OCI-LY7 (cell line): ENCODE data around the gene STOX2. TPM values are rescaled to one million over a fixed set of nuclear protein-coding genes. Genes with fewer than 3 reads are reported as not detected.

Experiments used
- BruUV-seq: library from RNA; stranded (reverse); fragments of 400-500 nt; replicated peaks from 2 replicates; lab custom pipeline; 2021; lab: Mats Ljungman, UMichigan
- CTCF ChIA-PET: fragments of 300-600 bp; sonication (Branson Sonifier 250); formaldehyde crosslinking; loops from one replicate; lab custom pipeline; 2022; ENCODE audit warnings: antibody characterized with exemption; ENCODE audit not compliant: unreplicated experiment; lab: Charles Lee
- POLR2A ChIA-PET: fragments of 300-600 bp; sonication (Branson Sonifier 250); formaldehyde crosslinking; loops from one replicate; lab custom pipeline; 2022; ENCODE audit warnings: antibody characterized with exemption; lab: Charles Lee
- DNase-seq: peaks from one replicate; pipeline ENCODE4 v3.0.0-alpha.2; 2015; ENCODE audit warnings: low spot score
- H2AFZ ChIP-seq: fragments of 200-600 bp; sonication (generic), shearing (Covaris generic); 2 replicates; pipeline ENCODE4 v1.6.1; 2014; ENCODE audit warnings: mild to moderate bottlenecking, antibody characterized with exemption, low read length, moderate library complexity
- H3K27ac ChIP-seq: fragments of 200-600 bp; sonication (generic); 2 replicates; pipeline ENCODE4 v1.5.1; 2014; ENCODE audit warnings: mixed run types, low read depth, mild to moderate bottlenecking, moderate library complexity, low read length, inconsistent platforms; ENCODE audit not compliant: poor library complexity, severe bottlenecking
- H3K36me3 ChIP-seq: fragments of 200-600 bp; sonication (generic); 2 replicates; pipeline ENCODE4 v1.6.1; 2014; ENCODE audit warnings: mild to moderate bottlenecking, antibody characterized with exemption, low read length, moderate library complexity, mixed read lengths; ENCODE audit not compliant: insufficient read depth
- H3K4me1 ChIP-seq: fragments of 200-600 bp; sonication (generic); 2 replicates; pipeline ENCODE4 v1.5.1; 2014; ENCODE audit warnings: mild to moderate bottlenecking, low read length; ENCODE audit not compliant: insufficient read depth, poor library complexity, severe bottlenecking
- H3K4me2 ChIP-seq: fragments of 200-600 bp; sonication (generic); 2 replicates; pipeline ENCODE4 v1.6.1; 2014; ENCODE audit warnings: mild to moderate bottlenecking, low read length
- H3K4me3 ChIP-seq: fragments of 200-600 bp; sonication (generic); 2 replicates; pipeline ENCODE4 v1.5.1; 2014; ENCODE audit warnings: mild to moderate bottlenecking, low read depth, low read length; ENCODE audit not compliant: poor library complexity, severe bottlenecking
- H3K79me2 ChIP-seq: fragments of 200-600 bp; sonication (generic); 2 replicates; pipeline ENCODE4 v1.6.1; 2016; ENCODE audit warnings: low read depth, mild to moderate bottlenecking, low read length, moderate library complexity, mixed read lengths; ENCODE audit not compliant: insufficient read depth
- H3K9me2 ChIP-seq: fragments of 200-600 bp; sonication (generic); 2 replicates; pipeline ENCODE4 v1.6.1; 2016; ENCODE audit warnings: mild to moderate bottlenecking, low read length, mixed read lengths; ENCODE audit not compliant: insufficient read depth
- H3K9me3 ChIP-seq: fragments of 200-600 bp; sonication (generic); 2 replicates; pipeline ENCODE4 v1.6.1; 2014; ENCODE audit warnings: mild to moderate bottlenecking, mixed run types, low read length, mixed read lengths
- H4K20me1 ChIP-seq: fragments of 200-600 bp; sonication (generic); 2 replicates; pipeline ENCODE4 v1.6.1; 2014; ENCODE audit warnings: mild to moderate bottlenecking, antibody characterized with exemption, low read length, moderate library complexity, mixed read lengths; ENCODE audit not compliant: insufficient read depth
- EZH2phosphoT487 ChIP-seq: fragments of 200-600 bp; sonication (generic); IDR thresholded peaks from 2 replicates; pipeline ENCODE4 v1.6.1; 2018; ENCODE audit warnings: low read depth, borderline replicate concordance, mild to moderate bottlenecking, mixed run types, antibody characterized with exemption, low read length, moderate library complexity, mixed read lengths
- intact Hi-C: fragments of 100-400 bp; cut with micrococcal nuclease; formaldehyde crosslinking; loops from one replicate; pipeline ENCODE4 v1.10.0; 2022; ENCODE audit not compliant: unreplicated experiment
- total RNA-seq, 2 experiments: library from RNA; depleted of rRNA in 1 of 2; stranded (reverse); fragments of >200 nt in 1 of 2; shearing (Covaris generic) in 1 of 2; gene quantifications; 2 replicates each; pipeline ENCODE4 v1.2.3, GENCODE V29; 2014 to 2022
- TF ChIP-seq, protein P1 (sequence below): fragments of 200-600 bp; sonication (generic); conservative IDR thresholded peaks from 2 replicates; pipeline ENCODE4 v1.5.1; 2014; ENCODE audit warnings: mild to moderate bottlenecking, antibody characterized with exemption, low read length, moderate library complexity, mixed read lengths

STOX2 gene
- total RNA-seq, 2 experiments from 2014 or later, result 0.38 TPM; not detected in 1

DNA sequence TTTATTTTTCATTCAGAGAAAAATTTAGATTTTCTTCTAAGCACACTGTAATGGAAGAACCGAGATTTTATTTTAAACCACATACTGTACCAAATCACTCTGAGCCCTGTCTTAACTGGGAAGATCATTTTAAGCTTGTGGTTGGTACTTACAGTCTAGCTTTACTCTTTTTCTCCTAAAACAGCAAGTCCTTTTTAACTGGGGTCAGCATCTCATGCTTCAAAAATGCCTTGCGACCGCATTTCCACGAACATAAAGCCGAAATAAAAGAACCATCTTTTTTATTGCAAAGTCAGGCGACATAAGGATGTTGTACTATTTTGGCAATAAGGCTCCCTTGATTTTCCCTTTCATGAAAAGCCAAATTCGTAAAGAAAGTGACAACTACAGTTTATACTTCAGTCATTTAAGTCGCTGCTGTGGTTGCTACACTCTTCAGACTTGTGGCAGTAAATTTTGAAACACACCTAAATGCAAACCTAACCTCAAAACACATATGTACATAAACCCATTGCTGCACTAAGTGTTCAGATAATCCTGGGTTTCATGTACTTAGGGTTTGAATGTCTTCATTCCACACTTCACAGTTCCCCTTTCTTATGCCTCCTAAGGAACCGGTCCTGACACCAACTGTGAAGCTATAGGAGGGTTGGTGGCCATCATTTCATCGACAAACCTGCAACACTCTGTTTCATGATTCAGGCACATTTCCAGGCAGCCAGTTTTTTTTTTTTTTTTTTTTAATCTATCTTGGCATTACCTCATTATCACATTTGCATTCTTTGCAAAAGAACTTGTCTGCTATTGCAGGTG is 3.0 kb downstream of the STOX2 start:
- H3K4me2 ChIP-seq, result no peak overlapping the region
- no peak overlapping the region for H2AFZ ChIP-seq
- ChIA-PET CTCF (no interaction called here), POLR2A (interaction anchor here (0.6 to 0.7 kb wide), 2 partner anchors 145 to 238 kb away, joined by 5 to 7 read pairs; no protein-coding TSS in a partner anchor)
- H3K27ac ChIP-seq, result no peak overlapping the region
- DNase-seq, result no peak
- H3K36me3 ChIP-seq, result no peaks in the 10 kb centered on the region
- no peaks in the 10 kb centered on the region for H4K20me1 ChIP-seq
- intact Hi-C loops, result no loop called here
- no peaks in the 10 kb centered on the region for H3K79me2 ChIP-seq
- no peaks in the 10 kb centered on the region for H3K4me1 ChIP-seq
- no TSS peak for BruUV-seq
- no peaks in the 10 kb centered on the region for H3K9me3 ChIP-seq
- no peak for TF ChIP-seq EZH2phosphoT487
- TF ChIP-seq, protein P1, sequence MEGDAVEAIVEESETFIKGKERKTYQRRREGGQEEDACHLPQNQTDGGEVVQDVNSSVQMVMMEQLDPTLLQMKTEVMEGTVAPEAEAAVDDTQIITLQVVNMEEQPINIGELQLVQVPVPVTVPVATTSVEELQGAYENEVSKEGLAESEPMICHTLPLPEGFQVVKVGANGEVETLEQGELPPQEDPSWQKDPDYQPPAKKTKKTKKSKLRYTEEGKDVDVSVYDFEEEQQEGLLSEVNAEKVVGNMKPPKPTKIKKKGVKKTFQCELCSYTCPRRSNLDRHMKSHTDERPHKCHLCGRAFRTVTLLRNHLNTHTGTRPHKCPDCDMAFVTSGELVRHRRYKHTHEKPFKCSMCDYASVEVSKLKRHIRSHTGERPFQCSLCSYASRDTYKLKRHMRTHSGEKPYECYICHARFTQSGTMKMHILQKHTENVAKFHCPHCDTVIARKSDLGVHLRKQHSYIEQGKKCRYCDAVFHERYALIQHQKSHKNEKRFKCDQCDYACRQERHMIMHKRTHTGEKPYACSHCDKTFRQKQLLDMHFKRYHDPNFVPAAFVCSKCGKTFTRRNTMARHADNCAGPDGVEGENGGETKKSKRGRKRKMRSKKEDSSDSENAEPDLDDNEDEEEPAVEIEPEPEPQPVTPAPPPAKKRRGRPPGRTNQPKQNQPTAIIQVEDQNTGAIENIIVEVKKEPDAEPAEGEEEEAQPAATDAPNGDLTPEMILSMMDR, result no peak
- H3K4me3 ChIP-seq, result no peak overlapping the region
- no peaks in the 10 kb centered on the region for H3K9me2 ChIP-seq

- H3K9me2 ChIP-seq, result no peaks in the 10 kb centered on the region
- intact Hi-C loops, result no loop called here
- no peak overlapping the region for H3K4me2 ChIP-seq
- no peaks in the 10 kb centered on the region for H3K79me2 ChIP-seq
- H3K4me3 ChIP-seq, result no peak overlapping the region
- no peak for DNase-seq
- ChIA-PET POLR2A (interaction anchor here (0.7 kb wide), 1 partner anchor 143 kb away, joined by 7 read pairs; no protein-coding TSS in a partner anchor), CTCF (no interaction called here)
- no peaks in the 10 kb centered on the region for H3K9me3 ChIP-seq
- H3K36me3 ChIP-seq, result no peaks in the 10 kb centered on the region
- no peaks in the 10 kb centered on the region for H3K4me1 ChIP-seq
- TF ChIP-seq, protein P1, result no peak
- no peak for TF ChIP-seq EZH2phosphoT487
- no peak overlapping the region for H2AFZ ChIP-seq
- no TSS peak for BruUV-seq
- no peak overlapping the region for H3K27ac ChIP-seq
- no peaks in the 10 kb centered on the region for H4K20me1 ChIP-seq
These were observed 4.1 kb downstream of the STOX2 start for GRCh38 chr4:183909187-183909586.

DNA sequence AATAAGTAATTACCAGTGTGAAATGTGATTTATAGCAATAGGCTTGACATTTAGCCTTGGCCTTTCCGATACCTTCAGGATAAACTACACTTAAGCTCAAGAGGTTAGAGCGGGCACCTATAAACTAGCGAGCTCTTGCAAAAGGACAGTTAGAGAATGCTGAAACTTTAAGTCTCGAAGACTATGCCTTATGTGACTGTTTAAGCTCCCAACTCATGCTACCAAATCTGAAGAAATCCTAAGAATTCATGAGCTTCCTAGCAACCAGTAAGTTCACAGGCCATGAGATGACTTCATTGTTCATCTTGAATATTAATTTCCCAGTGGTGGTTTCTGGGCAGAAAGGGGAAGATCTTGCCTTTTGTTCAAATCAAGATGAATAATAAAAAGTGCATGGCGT is 4.7 kb downstream of the STOX2 start:
- Histone ChIP-seq H3K4me3 (no peak overlapping the region), H3K36me3 (no peaks in the 10 kb centered on the region), H2AFZ (no peak overlapping the region), H3K4me2 (no peak overlapping the region), H3K79me2 (no peaks in the 10 kb centered on the region), H3K27ac (no peak overlapping the region), H3K4me1 (no peaks in the 10 kb centered on the region), H3K9me3 (no peaks in the 10 kb centered on the region), H4K20me1 (no peaks in the 10 kb centered on the region), H3K9me2 (no peaks in the 10 kb centered on the region)
- CTCF ChIA-PET, result no interaction called here
- BruUV-seq, result no TSS peak
- no peak for DNase-seq
- intact Hi-C loops, result no loop called here
- POLR2A ChIA-PET, result no interaction called here
- TF ChIP-seq, protein P1, result no peak
- TF ChIP-seq EZH2phosphoT487, result no peak
